ENCODE measurements around the gene GRAMD1B. TPM values are rescaled to one million over a fixed set of nuclear protein-coding genes. Genes with fewer than 3 reads are reported as not detected.
A peak's percentile ranks its signal among the peaks of the same experiment; 100 is the strongest.

GRAMD1B gene
- total and polyA plus RNA-seq, 2 donors from 2014 or later: 4.4 to 18.2 TPM

- Histone ChIP-seq H3K9ac (ENCODE audit: low read length in 3 of 3) (no peak overlapping the region), H3K36me3 (ENCODE audit: control insufficient read depth in 2 of 3, insufficient read depth in 3 of 3, low read length in 3 of 3) (no peaks in the 10 kb centered on the region), H3K27ac (ENCODE audit: low read depth in 2 of 2, low read length in 2 of 2) (peak overlapping the region; percentile 13 to 27), H3K4me1 (ENCODE audit: control insufficient read depth in 2 of 3, insufficient read depth in 2 of 3, low read depth in 1 of 3, low read length in 3 of 3) (peaks cover 4 to 8% (median 4%) of the 10 kb centered on the region in 3 donors), H3K27me3 (ENCODE audit: control insufficient read depth, insufficient read depth, low read length) (no peaks in the 10 kb centered on the region), H3K9me3 (ENCODE audit: control insufficient read depth in 2 of 3, insufficient read depth in 1 of 3, low read length in 3 of 3) (no peaks in the 10 kb centered on the region), H3K4me3 (ENCODE audit: low read length in 3 of 3) (no peak overlapping the region)
- FAIRE-seq (no peak), DNase-seq (peak in 2 of 5 donors; percentile 52 to 66)
- intact Hi-C loops (cut with DNase I): no loop called here
- no peak for TF ChIP-seq CTCF (IDR thresholded peaks at IDR 0.05; ENCODE audit: borderline replicate concordance, extremely low read depth, insufficient read depth)
These were observed 131.3 kb downstream of the GRAMD1B start for GRCh38 chr11:123561431-123561800.

- peak in 4 of 5 donors; percentile 35 to 78 (median 39) for DNase-seq
- no peaks in the 10 kb centered on the region for H3K27me3 ChIP-seq (ENCODE audit: control insufficient read depth, insufficient read depth, low read length)
- intact Hi-C loops (cut with DNase I): no loop called here
- no peak overlapping the region for H3K4me3 ChIP-seq (ENCODE audit: low read length in 3 of 3)
- TF ChIP-seq CTCF (IDR thresholded peaks at IDR 0.05; ENCODE audit: borderline replicate concordance, extremely low read depth, insufficient read depth): no peak
- H3K4me1 ChIP-seq (ENCODE audit: control insufficient read depth in 2 of 3, insufficient read depth in 2 of 3, low read depth in 1 of 3, low read length in 3 of 3): peaks cover 4 to 8% (median 4%) of the 10 kb centered on the region in 3 donors
- H3K27ac ChIP-seq (ENCODE audit: low read depth in 2 of 2, low read length in 2 of 2): no peak overlapping the region
- H3K9ac ChIP-seq (ENCODE audit: low read length in 3 of 3): no peak overlapping the region
- no peaks in the 10 kb centered on the region for H3K36me3 ChIP-seq (ENCODE audit: control insufficient read depth in 2 of 3, insufficient read depth in 3 of 3, low read length in 3 of 3)
- no peak for FAIRE-seq
- no peaks in the 10 kb centered on the region for H3K9me3 ChIP-seq (ENCODE audit: control insufficient read depth in 2 of 3, insufficient read depth in 1 of 3, low read length in 3 of 3)
These were observed 132.1 kb downstream of the GRAMD1B start for GRCh38 chr11:123562158-123562557.

- no peaks in the 10 kb centered on the region for H3K36me3 ChIP-seq (ENCODE audit: control insufficient read depth in 2 of 3, insufficient read depth in 3 of 3, low read length in 3 of 3)
- peaks cover 4 to 8% (median 4%) of the 10 kb centered on the region in 3 donors for H3K4me1 ChIP-seq (ENCODE audit: control insufficient read depth in 2 of 3, insufficient read depth in 2 of 3, low read depth in 1 of 3, low read length in 3 of 3)
- DNase-seq (no peak), FAIRE-seq (no peak)
- intact Hi-C loops (cut with DNase I): no loop called here
- H3K9me3 ChIP-seq (ENCODE audit: control insufficient read depth in 2 of 3, insufficient read depth in 1 of 3, low read length in 3 of 3): no peaks in the 10 kb centered on the region
- TF ChIP-seq CTCF (IDR thresholded peaks at IDR 0.05; ENCODE audit: borderline replicate concordance, extremely low read depth, insufficient read depth): no peak
- H3K9ac ChIP-seq (ENCODE audit: low read length in 3 of 3): no peak overlapping the region
- H3K27me3 ChIP-seq (ENCODE audit: control insufficient read depth, insufficient read depth, low read length): no peaks in the 10 kb centered on the region
- no peak overlapping the region for H3K27ac ChIP-seq (ENCODE audit: low read depth in 2 of 2, low read length in 2 of 2)
- H3K4me3 ChIP-seq (ENCODE audit: low read length in 3 of 3): no peak overlapping the region
These were observed 132.8 kb downstream of the GRAMD1B start for GRCh38 chr11:123562829-123563228.

- Histone ChIP-seq H3K36me3 (ENCODE audit: control insufficient read depth in 2 of 3, insufficient read depth in 3 of 3, low read length in 3 of 3) (no peaks in the 10 kb centered on the region), H3K27ac (ENCODE audit: low read depth in 2 of 2, low read length in 2 of 2) (no peak overlapping the region), H3K27me3 (ENCODE audit: control insufficient read depth, insufficient read depth, low read length) (no peaks in the 10 kb centered on the region), H3K9me3 (ENCODE audit: control insufficient read depth in 2 of 3, insufficient read depth in 1 of 3, low read length in 3 of 3) (no peaks in the 10 kb centered on the region), H3K9ac (ENCODE audit: low read length in 3 of 3) (no peak overlapping the region), H3K4me3 (ENCODE audit: low read length in 3 of 3) (no peak overlapping the region), H3K4me1 (ENCODE audit: control insufficient read depth in 2 of 3, insufficient read depth in 2 of 3, low read depth in 1 of 3, low read length in 3 of 3) (peaks cover 4 to 8% (median 4%) of the 10 kb centered on the region in 3 donors)
- TF ChIP-seq CTCF (IDR thresholded peaks at IDR 0.05; ENCODE audit: borderline replicate concordance, extremely low read depth, insufficient read depth): no peak
- intact Hi-C loops (cut with DNase I): no loop called here
- DNase-seq: no peak
- no peak for FAIRE-seq
These were observed 134.2 kb downstream of the GRAMD1B start for GRCh38 chr11:123564221-123564620.

Measured in kidney (tissue), 14 donors.